Tibial artery (tissue), 4 donors: ENCODE measurements around the gene FURIN.

ENCODE experiments used
- DNase-seq, 2 donors: peaks; one replicate each; pipeline ENCODE4 v3.0.0-alpha.2; 2019
- H3K27ac ChIP-seq, 2 donors: fragments of 200-600 bp; sonication (generic) in 1 of 2; 1 replicate in 1 of 2; 2 replicates in 1 of 2; pipeline ENCODE4 v1.5.1; 2018 to 2019; ENCODE audit warnings: mild to moderate bottlenecking in 1 of 2
- H3K27me3 ChIP-seq, 2 donors: fragments of 200-600 bp; sonication (generic) in 1 of 2; one replicate each; pipeline versions ENCODE4 v1.5.1 to v1.6.0; 2016 to 2019
- H3K36me3 ChIP-seq, 3 donors: fragments of 200-600 bp; sonication (generic) in 2 of 3; one replicate each; pipeline ENCODE4 v1.5.1; 2016 to 2019; ENCODE audit warnings: mild to moderate bottlenecking in 2 of 3
- H3K4me1 ChIP-seq, 4 donors: fragments of 200-600 bp; sonication (generic) in 2 of 4; 1 replicate in 3 of 4; 2 replicates in 1 of 4; pipeline ENCODE4 v1.5.1; 2016 to 2019
- H3K4me3 ChIP-seq, 2 donors: fragments of 200-600 bp; sonication (generic) in 1 of 2; 1 replicate in 1 of 2; 2 replicates in 1 of 2; pipeline ENCODE4 v1.5.1; 2018 to 2019; ENCODE audit warnings: mild to moderate bottlenecking in 2 of 2
- H3K9me3 ChIP-seq, 3 donors: fragments of 200-600 bp; sonication (generic) in 1 of 3; one replicate each; pipeline ENCODE4 v1.5.1; 2016 to 2019
- intact Hi-C: fragments of 100-400 bp; cut with DNase I; formaldehyde crosslinking; loops from one replicate; pipeline ENCODE4 v1.15.0; 2023; ENCODE audit warnings: low total_unique reads
- TF ChIP-seq, protein P1 (sequence below), 2 experiments: fragments of 200-600 bp in 1 of 2; fragments of 450-650 bp in 1 of 2; IDR thresholded peaks; one replicate each; pipeline ENCODE4 v1.5.1; 2017 to 2019; ENCODE audit warnings: antibody characterized with exemption in 2 of 2, mild to moderate bottlenecking in 1 of 2, moderate library complexity in 1 of 2

Gene FURIN

DNA sequence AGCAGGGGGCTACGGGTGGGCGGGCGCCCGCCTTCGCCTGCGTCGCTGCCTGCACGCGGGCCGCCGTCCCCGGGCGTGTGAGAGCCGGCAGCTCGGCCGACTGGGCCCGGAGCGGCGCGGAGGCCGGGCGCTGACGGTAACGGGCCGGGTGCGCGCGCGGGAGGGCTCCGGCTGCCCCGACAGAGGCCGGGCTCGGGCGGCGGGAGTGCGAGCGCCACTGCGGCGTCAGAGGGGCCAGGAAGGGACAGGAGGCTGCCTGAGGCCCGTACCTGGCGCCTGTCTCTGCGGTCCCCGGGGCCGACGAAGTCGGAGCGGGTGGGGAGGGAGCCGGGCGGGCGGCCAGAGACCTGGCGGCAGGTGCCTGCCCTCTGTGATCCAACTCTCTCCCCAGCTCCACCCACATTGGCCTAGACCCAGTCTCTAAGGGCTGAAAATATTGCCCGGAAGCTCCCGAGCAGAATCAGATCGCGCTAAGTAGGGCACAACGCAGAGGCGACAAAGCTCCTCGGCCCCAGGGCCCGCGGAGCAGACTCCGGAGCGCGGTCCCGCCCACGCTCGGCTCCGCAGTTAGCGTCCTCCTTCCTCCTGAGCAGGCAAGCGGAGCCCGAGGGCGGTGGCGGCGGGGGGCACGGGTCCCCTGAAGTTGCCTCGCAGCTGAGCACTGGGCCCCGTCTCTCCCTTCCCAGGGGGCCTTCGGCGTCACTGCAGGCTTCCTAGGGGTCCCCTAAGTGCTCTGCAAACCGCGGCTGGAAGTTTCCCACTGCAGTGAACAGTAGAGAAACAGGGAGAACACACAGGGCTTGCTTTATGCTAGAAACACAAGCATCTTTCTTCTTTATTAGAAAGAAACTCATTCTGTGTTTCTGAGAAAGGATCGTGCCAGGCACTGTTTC lies 34.7 kb downstream of the FURIN start, which contains the start of gene MAN2A2:
Gene MAN2A2 (plus strand): TSS at position 463 of the 893 bp plus-strand sequence. CDS start 906 bp downstream, outside the sequence.
- peak in 1 of 2 donors; percentile 76 for DNase-seq
- H3K36me3 ChIP-seq = peaks cover 32 to 36% (median 32%) of the 10 kb centered on the region in 3 donors
- intact Hi-C loops = loop anchor here (2.0 kb wide), 1 partner anchor 28 kb away; no protein-coding TSS in a partner anchor
- peak within 1 kb of the TSS; percentile 91 to 94 for H3K27ac ChIP-seq
- TF ChIP-seq, protein P1, sequence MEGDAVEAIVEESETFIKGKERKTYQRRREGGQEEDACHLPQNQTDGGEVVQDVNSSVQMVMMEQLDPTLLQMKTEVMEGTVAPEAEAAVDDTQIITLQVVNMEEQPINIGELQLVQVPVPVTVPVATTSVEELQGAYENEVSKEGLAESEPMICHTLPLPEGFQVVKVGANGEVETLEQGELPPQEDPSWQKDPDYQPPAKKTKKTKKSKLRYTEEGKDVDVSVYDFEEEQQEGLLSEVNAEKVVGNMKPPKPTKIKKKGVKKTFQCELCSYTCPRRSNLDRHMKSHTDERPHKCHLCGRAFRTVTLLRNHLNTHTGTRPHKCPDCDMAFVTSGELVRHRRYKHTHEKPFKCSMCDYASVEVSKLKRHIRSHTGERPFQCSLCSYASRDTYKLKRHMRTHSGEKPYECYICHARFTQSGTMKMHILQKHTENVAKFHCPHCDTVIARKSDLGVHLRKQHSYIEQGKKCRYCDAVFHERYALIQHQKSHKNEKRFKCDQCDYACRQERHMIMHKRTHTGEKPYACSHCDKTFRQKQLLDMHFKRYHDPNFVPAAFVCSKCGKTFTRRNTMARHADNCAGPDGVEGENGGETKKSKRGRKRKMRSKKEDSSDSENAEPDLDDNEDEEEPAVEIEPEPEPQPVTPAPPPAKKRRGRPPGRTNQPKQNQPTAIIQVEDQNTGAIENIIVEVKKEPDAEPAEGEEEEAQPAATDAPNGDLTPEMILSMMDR (IDR thresholded peaks at IDR 0.05) = no peak
- no peaks in the 10 kb centered on the region for H3K9me3 ChIP-seq
- peaks cover 0 to 22% (median 12%) of the 10 kb centered on the region in 4 donors for H3K4me1 ChIP-seq
- H3K27me3 ChIP-seq = no peaks in the 10 kb centered on the region
- H3K4me3 ChIP-seq = peak within 1 kb of the TSS; percentile 65 to 90

GRCh38 chr15:90903733-90904536 lies 35.5 kb downstream of the FURIN start:
- Histone ChIP-seq H3K4me3 (peak overlapping the region; percentile 65 to 90), H3K27me3 (no peaks in the 10 kb centered on the region), H3K9me3 (no peaks in the 10 kb centered on the region), H3K36me3 (peaks cover 37 to 41% (median 37%) of the 10 kb centered on the region in 3 donors), H3K4me1 (peaks cover 0 to 22% (median 12%) of the 10 kb centered on the region in 4 donors), H3K27ac (peak overlapping the region; percentile 91 to 94)
- intact Hi-C loops = loop anchor here (2.0 kb wide), 1 partner anchor 27 kb away; no protein-coding TSS in a partner anchor
- TF ChIP-seq, protein P1 (IDR thresholded peaks at IDR 0.05) = no peak
- DNase-seq = no peak

GRCh38 chr15:90904746-90905145 lies 36.4 kb downstream of the FURIN start:
- intact Hi-C loops = no loop called here
- H3K27ac ChIP-seq = no peak overlapping the region

DNA sequence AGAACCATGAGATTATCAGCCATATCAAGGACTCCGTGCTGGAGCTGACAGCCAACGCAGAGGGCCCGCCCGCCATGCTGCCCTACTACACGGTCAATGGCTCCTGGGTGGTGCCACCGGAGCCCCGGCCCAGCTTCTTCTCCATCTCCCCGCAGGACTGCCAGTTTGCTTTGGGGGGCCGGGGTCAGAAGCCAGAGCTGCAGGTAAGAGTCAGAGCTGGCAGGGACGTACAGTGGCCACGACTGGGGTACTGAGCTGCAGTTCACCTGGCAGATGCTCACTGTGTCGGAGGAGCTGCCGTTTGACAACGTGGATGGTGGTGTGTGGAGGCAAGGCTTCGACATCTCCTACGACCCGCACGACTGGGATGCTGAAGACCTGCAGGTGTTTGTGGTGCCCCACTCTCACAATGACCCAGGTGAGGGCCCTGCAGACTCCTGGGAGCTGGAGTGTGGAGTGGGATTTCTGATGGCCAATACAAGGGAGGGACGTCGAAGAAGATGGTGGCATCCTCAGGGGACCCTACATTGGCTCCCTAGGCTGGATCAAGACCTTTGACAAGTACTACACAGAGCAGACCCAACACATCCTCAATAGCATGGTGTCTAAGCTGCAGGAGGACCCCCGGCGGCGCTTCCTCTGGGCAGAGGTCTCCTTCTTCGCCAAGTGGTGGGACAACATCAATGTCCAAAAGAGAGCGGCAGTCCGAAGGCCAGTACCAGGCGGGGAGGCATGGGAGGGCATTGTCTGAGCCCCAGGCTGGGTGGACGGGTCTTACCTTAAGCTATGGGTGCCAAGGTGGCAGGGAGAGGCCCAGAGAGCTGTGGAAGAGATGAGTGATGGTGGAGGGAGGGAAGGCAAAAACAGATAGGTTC lies 37.2 kb downstream of the FURIN start:
- peaks cover 0 to 22% (median 12%) of the 10 kb centered on the region in 4 donors for H3K4me1 ChIP-seq
- TF ChIP-seq, protein P1 (IDR thresholded peaks at IDR 0.05) = no peak
- H3K9me3 ChIP-seq = no peaks in the 10 kb centered on the region
- peaks cover 53 to 57% (median 53%) of the 10 kb centered on the region in 3 donors for H3K36me3 ChIP-seq
- no peaks in the 10 kb centered on the region for H3K27me3 ChIP-seq
- H3K27ac ChIP-seq = no peak overlapping the region
- H3K4me3 ChIP-seq = no peak overlapping the region
- intact Hi-C loops = no loop called here
- no peak for DNase-seq

More at GRCh38 chr15:90904746-90905145, 36.4 kb downstream of the FURIN start:
- peaks cover 0 to 22% (median 12%) of the 10 kb centered on the region in 4 donors for H3K4me1 ChIP-seq
- DNase-seq = no peak
- peaks cover 45 to 49% (median 45%) of the 10 kb centered on the region in 3 donors for H3K36me3 ChIP-seq
- no peaks in the 10 kb centered on the region for H3K27me3 ChIP-seq
- no peak overlapping the region for H3K4me3 ChIP-seq
- TF ChIP-seq, protein P1 (IDR thresholded peaks at IDR 0.05) = no peak
- no peaks in the 10 kb centered on the region for H3K9me3 ChIP-seq
